ENCODE results near the gene NEK11.
A peak's percentile ranks its signal among the peaks of the same experiment; 100 is the strongest.
"Not testable (repeated sequence)": the region's sequence is repeated elsewhere in the genome, so short reads cannot be mapped to it uniquely, and the experiment has no call there.

Gene NEK11

DNA sequence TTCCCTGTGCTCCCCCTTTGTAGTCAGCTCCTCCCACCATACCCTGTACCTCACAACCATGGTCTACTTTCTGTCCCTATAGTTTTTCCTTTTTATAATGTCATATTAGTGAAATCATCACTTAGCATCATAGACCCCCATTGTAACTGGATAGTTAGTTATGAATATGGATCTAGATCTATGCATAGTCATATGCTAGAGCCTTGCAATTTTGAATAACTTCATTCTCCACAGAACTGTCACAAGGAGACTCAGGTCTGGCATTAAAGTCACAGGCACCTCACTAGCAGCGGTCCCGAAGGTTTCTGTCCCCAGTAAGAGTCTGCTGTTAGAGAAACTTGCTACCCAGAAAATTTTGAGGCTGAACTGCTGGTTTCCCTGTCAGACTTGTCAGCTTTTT is 252.9 kb downstream of the NEK11 start:
- no peak overlapping the region for H3K27ac ChIP-seq
- no peak for DNase-seq (ENCODE audit: low read depth, low spot score)

DNA sequence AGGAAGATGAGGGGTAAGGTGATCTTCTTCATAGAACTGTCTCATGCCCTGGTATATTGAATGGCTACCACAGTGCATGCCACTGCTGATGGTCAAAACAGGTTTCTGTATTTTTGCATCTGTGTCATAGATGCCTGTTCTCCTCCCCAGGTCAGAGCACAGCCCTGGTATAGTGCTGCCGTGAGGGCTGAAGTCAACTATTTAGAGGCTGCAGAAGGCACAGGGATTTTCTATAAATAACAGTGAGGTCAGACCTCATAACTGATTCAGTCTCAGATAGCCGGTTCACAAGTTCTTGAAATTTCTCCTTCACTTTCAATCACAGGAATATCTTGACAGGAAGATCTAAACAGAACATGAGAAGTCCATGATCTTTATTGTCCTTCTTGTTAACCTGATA is 255.7 kb downstream of the NEK11 start:
- DNase-seq (ENCODE audit: low read depth, low spot score): no peak
- H3K27ac ChIP-seq: no peak overlapping the region

DNA sequence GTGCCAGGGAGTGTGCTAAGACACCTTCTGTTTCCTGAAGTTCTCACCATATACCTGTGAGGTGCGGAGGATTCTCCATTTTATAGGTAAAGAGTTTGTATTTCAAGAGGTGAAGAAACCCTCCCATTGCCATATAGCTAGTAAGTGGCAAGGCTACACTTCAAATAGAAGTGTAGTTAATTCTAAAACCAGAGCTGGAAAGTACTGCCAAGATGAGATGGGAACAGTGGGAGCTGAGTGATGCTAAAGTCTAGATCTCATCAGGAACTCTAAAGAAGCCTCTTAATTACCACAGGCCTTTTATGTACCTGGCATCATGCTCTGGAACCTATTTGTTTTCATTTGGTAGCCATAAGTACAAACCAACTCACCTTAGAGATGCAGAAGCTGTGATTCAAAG is 256.3 kb downstream of the NEK11 start:
- H3K27ac ChIP-seq: no peak overlapping the region
- DNase-seq (ENCODE audit: low read depth, low spot score): no peak

DNA sequence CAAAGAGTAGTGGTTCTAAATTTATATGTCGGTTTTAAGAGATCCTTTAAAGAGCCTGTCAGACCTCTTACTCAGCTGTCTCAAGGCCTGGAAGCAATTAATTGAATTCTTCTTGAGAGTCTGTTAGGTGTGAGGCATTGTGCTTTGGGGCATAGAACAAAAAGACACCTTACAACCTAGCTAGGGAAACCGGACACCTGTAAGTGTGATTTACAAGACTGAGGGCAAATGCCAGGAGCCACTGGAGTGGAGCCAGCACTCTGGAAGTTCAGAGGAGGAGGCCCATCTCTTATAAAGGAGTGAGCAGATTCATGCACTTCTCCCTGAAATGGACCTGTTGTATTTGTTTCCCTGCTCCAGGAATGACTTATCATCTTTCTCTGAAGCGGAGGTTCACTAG is 257.2 kb downstream of the NEK11 start:
- DNase-seq (ENCODE audit: low read depth, low spot score): no peak
- no peak overlapping the region for H3K27ac ChIP-seq

DNA sequence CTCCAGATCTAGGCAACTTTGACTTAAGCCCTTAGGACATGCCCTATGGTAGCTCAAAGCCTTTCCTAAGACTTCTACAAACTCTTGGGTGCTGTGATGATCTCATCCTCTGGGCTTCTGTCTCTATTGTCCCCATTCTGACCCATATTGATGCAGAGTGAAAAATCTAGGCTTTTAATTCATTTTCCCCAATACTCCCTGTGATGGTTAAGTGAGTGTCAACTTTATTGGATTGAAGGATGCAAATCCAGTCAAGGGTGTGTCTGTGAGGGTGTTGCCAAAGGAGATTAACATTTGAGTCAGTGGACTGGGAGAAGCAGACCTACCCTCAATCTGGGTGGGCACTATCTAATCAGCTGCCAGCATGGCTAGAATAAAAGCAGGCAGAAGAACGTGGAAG is 257.6 kb downstream of the NEK11 start:
- no peak overlapping the region for H3K27ac ChIP-seq
- no peak for DNase-seq (ENCODE audit: low read depth, low spot score)

DNA sequence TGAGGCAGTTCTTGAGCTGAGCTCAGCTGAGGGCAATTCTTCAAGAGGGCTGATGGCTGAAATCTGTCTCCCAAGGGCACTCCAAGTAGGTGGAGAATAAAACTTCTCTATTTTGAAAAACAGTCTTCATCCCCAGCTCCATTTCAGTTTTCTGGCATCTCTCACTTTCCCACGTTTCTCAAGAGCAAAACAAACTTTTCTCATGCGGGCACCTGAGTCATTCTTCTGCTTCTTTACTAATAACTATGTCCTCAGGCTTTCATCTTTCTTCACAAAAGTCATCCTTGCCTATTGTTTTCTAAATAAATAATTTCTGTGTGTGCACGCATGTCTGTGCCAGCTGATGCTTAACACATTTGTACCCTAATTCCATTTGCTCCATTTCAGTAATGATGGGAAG is 258.8 kb downstream of the NEK11 start:
- DNase-seq (ENCODE audit: low read depth, low spot score): no peak
- H3K27ac ChIP-seq: no peak overlapping the region

DNA sequence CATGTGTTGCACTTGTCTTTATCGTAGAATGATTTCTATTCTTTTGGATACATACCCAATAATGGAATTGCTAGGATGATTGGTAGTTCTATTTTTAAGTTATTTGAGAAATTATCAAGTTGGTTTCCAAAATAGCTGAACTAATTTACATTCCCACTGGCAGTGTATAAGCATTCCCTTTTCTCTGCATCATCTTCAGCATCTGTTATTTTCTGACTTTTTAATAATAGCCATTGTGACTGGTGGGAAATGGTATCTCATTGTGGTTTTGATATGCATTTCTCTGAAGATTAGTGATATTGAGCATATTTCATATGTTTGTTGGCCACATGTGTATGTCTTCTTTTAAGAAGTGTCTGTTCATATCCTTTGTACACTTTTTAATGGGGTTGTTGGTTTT is 273.2 kb downstream of the NEK11 start:
- no peak overlapping the region for H3K27ac ChIP-seq
- DNase-seq (ENCODE audit: low read depth, low spot score): no peak

DNA sequence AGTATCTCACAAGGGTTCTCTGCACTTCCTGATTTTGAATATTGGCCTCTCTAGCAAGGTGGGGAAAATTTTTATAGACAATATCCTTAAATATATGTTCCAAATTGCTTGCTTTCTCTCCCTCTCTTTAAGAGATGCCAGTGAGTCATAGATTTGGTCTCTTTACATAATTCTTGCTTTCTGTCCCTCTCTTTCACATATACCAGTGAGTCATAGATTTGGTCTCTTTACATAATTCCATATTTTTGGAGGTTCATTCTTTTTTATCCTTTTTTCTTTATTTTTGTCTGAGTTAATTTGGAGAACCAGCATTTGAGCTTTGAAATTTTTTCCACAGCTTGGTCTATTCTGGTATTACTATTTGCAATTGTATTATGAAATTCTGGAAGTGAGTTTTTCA is 277.2 kb downstream of the NEK11 start:
- no peak for DNase-seq (ENCODE audit: low read depth, low spot score)
- no peak overlapping the region for H3K27ac ChIP-seq

DNA sequence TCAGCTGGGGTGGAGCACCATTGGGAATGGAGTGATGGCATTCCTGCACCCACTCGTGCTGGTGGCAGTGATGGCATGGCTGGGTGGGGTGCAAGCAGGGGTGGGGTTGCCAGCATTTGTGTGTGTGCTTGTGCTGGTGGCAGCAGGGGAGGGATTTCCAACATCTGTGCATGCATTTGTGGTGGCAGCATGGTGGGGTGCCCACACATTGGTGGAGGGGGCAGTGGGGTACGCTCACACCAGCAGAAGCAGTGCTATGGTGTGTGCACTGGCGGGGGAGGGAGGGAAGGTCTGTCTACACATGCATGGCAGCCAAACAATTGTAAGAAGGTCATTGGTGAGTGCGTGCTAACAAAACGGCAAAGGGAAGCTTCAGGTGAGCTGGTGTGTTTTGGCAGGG is 278.2 kb downstream of the NEK11 start:
- H3K27ac ChIP-seq: no peak overlapping the region
- DNase-seq (ENCODE audit: low read depth, low spot score): no peak

DNA sequence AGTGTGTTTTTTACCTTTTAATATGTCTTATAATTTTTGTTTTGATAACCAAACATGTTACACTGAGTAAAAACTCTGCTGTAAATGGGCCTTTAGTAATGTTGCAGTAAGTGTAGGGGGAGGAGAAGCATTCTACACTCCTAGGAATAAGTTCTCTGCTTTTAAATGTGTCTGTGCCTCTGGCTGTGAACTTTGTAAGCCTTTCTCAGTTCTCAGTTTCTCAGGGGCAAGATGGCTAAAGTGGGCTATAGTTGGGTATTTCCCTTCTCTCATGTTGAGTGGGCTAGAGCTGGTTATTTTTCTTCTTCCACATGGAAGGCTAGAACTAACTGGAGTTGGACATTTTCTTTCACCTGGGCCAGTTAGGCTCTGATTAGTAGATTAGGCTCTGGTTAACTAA is 279.6 kb downstream of the NEK11 start:
- DNase-seq (ENCODE audit: low read depth, low spot score): no peak
- no peak overlapping the region for H3K27ac ChIP-seq

DNA sequence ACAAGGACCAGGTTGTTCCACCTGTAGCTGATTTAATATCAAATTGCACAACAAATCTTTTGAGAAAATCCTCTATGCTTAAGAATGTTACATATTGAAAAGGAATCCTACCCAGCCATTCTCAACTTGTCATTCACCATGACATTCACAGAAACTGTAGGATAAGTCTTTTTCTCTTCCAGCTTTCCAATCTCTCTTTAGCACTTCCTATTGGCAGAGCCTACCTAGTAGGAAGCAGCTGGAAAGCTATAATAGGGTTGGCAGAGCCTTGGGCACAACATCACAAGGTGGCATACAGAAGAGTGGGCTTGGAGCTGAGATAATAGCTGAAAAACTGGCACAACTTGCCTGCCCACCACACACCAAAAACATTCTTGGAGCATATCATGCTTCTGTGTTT is 287.6 kb downstream of the NEK11 start:
- no peak for DNase-seq (ENCODE audit: low read depth, low spot score)
- H3K27ac ChIP-seq: no peak overlapping the region

DNA sequence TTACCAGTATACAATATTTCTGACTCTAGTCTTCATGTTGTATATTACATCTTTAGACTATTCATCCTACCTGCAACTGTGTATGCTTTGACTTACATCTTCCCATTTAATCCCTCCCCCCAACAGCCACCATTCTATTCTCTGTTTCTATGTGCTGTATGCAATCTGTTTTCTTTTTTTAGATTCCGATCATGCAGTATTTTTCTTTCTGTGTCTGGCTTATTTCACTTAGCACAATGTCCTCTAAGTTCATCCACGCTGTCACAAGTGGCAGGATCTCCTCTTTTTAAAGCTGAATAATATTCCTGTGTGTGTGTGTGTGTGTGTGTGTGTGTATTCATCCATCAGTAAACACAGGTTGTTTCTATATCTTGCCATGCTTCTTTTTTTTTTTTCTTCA is 288.5 kb downstream of the NEK11 start:
- no peak for DNase-seq (ENCODE audit: low read depth, low spot score)
- no peak overlapping the region for H3K27ac ChIP-seq

DNA sequence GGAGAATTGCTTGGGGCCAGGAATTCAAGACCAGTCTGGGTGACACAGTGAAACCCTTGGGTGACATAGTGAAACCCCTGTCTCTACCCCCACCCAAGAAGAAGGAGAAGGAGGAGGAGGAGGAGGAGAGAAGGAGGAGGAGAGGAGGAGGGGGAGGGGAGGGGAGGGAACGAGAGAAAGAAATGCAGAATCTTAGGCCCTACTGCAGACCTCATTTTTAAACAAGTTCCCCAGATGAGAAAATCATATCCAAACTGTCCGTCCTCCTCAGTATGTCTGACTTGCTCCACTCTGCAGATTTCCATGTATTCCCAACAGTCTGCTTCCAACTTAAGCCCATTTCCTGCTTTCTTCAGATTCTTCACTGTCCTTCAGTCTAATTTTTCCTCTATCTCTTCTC is 291.0 kb downstream of the NEK11 start:
- DNase-seq (ENCODE audit: low read depth, low spot score): no peak
- no peak overlapping the region for H3K27ac ChIP-seq

DNA sequence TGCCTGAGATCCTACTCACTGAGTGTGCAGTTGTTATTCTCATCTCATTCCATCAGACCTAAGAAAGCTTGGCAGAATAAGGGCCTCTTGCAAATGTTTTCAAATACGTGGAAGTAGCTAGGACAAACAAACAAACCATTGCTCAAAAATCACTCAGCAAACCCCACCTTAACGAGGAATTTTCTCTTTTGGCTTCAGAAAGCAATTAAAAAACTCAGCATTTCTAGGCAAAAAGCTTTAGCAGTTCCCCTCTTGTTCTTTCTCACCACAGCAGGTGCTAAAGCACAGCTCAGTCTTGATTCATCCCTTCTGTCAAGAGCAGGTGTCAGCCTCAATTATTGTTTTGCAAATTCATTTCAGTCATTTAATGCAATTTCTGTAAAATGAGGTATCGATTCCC is 296.3 kb downstream of the NEK11 start:
- H3K27ac ChIP-seq: no peak overlapping the region
- DNase-seq (ENCODE audit: low read depth, low spot score): no peak

DNA sequence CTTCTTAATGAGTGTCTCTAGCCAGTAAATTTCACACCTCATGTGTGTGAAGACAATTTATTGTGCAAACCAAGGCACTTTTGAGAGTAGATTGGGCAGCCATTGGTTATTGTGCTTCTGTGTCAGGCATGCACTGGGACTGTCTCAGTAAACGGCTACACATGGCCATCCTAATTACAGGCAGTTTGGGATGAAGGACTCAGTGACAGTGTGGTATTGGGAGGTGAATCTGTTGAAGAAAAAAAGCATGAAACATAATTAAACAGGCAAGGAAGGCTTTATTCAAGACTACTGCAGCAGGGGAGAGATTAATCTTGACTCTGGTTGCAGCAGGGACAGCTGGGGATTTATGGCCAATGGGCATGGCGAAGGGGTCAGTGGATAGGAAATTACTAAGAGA is 297.1 kb downstream of the NEK11 start:
- no peak overlapping the region for H3K27ac ChIP-seq
- no peak for DNase-seq (ENCODE audit: low read depth, low spot score)

DNA sequence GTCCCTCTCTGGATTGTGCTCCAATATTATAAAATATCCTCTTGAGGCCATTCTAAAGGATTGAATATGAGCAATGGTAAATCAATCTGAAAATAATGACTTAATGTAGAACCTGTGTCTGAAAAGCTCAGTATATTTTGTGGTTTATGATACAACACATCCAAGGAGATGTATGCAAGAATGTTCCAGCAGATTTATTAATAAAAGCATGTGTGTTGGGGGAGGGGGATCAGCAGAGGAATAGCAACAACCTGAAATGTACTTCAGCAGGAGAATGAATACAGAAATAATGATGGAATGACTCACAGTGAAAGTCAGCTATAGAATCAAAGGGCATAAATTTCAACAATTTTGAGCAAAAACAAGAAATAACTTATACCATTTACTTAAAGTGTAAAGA is 298.2 kb downstream of the NEK11 start:
- no peak overlapping the region for H3K27ac ChIP-seq
- DNase-seq (ENCODE audit: low read depth, low spot score): no peak

DNA sequence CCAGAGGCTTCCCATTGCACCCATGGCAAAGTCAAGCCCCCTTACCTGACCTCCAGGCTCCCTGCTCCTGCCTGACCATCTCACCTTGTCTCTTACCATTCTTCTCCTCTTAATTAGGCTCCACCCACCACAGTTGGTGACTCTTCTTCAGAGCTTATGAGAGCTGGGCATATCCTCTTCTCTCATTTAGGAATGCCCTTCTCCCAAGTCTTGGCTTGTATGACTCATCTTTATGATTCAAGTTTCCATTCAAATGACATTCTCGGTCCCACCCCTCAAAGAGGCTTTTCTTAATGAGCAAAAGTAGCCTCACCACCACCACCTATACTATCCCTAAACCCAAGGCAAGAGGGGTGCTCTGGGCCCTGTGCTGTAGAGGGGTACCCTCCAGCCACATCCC is 299.6 kb downstream of the NEK11 start:
- DNase-seq (ENCODE audit: low read depth, low spot score): peak; percentile 16
- H3K27ac ChIP-seq: no peak overlapping the region

DNA sequence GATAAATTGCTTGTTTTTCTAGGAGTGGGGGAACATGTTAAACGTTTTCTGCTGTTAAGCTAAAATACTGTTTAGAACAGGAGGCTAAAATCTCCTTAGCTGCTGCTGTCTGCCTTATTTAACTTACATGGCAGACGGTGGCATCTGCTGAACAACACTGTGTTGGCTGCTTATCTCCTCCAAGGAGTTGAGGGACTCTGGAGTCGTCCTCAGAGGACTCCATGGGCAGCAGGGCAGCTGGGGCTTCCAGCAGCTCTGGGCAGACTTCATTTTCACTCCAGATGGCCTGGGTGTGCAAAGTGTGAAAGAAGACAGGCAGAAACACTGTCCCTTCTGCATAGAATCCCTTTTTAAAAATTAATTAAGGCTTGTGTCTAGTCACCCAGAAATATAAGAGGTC is 302.0 kb downstream of the NEK11 start:
- H3K27ac ChIP-seq: no peak overlapping the region
- no peak for DNase-seq (ENCODE audit: low read depth, low spot score)

DNA sequence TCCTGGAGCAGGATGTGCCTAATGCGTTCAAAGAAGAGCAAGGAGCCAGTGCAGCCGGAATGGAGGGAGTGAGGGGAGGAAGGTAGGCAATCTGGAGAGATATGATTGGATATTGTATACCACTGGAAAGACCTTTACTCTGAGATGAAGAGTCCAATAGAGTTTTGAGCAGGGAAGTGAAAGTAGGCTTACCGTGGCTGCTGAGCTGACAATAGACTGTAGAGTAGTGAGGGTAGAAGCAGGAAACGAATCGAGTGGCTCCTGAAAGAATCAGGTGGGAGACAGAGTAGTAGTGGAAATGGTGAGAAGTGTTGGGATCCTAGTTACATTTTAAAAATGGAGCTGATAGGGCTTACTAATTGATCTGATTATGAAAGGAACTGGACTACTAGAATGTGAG is 303.1 kb downstream of the NEK11 start:
- H3K27ac ChIP-seq: no peak overlapping the region
- DNase-seq (ENCODE audit: low read depth, low spot score): no peak

DNA sequence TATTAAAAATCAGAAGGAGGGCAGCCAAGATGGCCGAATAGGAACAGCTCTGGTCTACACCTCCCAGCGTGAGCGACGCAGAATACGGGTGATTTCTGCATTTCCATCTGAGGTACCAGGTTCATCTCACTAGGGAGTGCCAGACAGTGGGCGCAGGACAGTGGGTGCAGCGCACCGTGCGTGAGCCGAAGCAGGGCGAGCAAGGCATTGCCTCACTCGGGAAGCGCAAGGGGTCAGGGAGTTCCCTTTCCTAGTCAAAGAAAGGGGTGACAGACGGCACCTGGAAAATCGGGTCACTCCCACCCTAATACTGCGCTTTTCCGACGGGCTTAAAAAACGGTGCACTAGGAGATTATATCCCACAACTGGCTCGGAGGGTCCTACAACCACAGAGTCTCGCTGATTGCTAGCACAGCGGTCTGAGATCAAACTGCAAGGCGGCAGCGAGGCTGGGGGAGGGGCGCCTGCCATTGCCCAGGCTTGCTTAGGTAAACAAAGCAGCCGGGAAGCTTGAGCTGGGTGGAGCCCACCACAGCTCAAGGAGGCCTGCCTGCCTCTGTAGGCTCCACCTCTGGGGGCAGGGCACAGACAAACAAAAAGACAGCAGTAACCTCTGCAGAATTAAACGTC is 304.9 kb downstream of the NEK11 start:
- DNase-seq (ENCODE audit: low read depth, low spot score); H3K27ac ChIP-seq: not testable (repeated sequence)

DNA sequence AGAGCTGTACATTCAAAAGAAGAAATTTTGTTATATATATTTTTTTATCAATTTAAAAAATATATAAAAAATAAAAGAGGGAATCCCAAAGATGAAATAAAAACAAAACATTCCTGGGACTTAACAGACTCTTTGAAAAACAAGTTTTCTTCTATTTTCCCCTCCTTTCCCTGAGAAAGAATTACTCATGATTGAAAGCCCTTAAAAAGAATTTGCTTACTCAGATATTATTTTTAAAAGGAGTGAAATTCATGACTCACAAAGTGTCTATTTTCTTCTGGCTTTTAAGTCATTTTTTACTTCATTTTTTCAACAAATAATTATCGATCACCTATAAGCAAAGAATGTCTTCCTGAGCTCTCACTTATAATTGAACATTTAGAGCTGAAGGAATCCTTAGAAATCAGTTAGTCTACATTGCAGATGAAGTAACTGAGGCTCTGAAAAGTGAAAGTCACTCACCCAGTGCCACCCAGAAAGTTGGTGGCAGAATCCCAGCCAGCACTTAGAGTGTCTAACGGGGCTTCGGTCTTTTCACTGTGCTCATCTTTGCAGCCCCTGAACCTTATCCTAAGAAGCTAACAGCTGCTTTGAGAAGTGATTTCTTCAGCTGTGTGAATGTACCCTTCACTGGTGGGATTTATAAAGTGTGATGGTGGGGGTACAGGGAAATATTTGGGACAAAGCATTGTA is 312.4 kb downstream of the NEK11 start:
- H3K27ac ChIP-seq: no peak overlapping the region
- no peak for DNase-seq (ENCODE audit: low read depth, low spot score)

DNA sequence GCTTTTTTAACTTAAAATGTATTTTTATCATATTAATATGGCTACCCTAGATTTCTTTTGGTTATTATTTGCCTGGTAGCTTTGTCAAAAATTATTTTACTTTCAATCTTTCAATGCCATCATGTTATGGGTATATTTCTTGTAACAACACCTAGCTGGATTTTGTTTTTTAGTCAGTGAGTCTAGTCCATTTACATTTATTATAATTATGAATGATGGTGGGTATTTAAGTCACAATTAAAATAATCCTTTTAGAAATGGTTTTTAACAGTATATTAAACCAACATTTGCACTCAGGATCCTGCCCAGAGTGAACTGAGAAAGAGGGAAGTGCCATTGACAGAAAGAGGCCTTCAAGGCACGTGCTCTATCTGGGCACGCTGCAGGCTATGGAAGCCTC is 315.1 kb downstream of the NEK11 start:
- no peak for DNase-seq (ENCODE audit: low read depth, low spot score)
- H3K27ac ChIP-seq: no peak overlapping the region
